Activated naive CD4-positive, alpha-beta T cell treated with anti-CD3 and anti-CD28 coated beads, Interleukin-2, amount 10 ng/mL, durations not matched to agents 7 days and 5 days (primary cell): ENCODE data around the gene COL5A1.
A peak's percentile ranks its signal among the peaks of the same experiment; 100 is the strongest.

Experiments
- CTCF ChIA-PET: fragments of 350-600 bp; sonication (Branson Sonifier 250); formaldehyde crosslinking; loops from one replicate; lab custom pipeline; 2021; ENCODE audit warnings: antibody characterized with exemption; lab: Charles Lee
- DNase-seq: peaks from one replicate; pipeline ENCODE4 v3.0.0-alpha.2; 2020
- H3K27ac Mint-ChIP-seq: one replicate; pipeline ENCODE4 v1.8.0; 2021; ENCODE audit warnings: mild to moderate bottlenecking, moderate library complexity, mixed read lengths
- H3K27me3 Mint-ChIP-seq: one replicate; pipeline ENCODE4 v1.8.0; 2021; ENCODE audit warnings: mild to moderate bottlenecking, mixed read lengths
- H3K36me3 Mint-ChIP-seq: one replicate; pipeline ENCODE4 v1.8.0; 2021; ENCODE audit warnings: mixed read lengths
- H3K4me1 Mint-ChIP-seq: one replicate; pipeline ENCODE4 v1.8.0; 2021; ENCODE audit warnings: mixed read lengths
- H3K4me3 Mint-ChIP-seq: one replicate; pipeline ENCODE4 v1.8.0; 2021; ENCODE audit warnings: mild to moderate bottlenecking, moderate library complexity, mixed read lengths
- H3K9me3 Mint-ChIP-seq: one replicate; pipeline ENCODE4 v1.8.0; 2021; ENCODE audit warnings: mixed read lengths

Gene COL5A1

GRCh38 chr9:134618163-134618832 is 23.3 kb upstream of the COL5A1 start:
- no peak overlapping the region for H3K27ac Mint-ChIP-seq
- no peaks in the 10 kb centered on the region for H3K4me1 Mint-ChIP-seq
- CTCF ChIA-PET, result no interaction called here
- no peaks in the 10 kb centered on the region for H3K9me3 Mint-ChIP-seq
- no peaks in the 10 kb centered on the region for H3K27me3 Mint-ChIP-seq
- no peak overlapping the region for H3K4me3 Mint-ChIP-seq
- H3K36me3 Mint-ChIP-seq, result no peaks in the 10 kb centered on the region
- DNase-seq, result peak; percentile 14

GRCh38 chr9:134618833-134619447 is 22.7 kb upstream of the COL5A1 start:
- DNase-seq, result no peak
- Mint-ChIP-seq H3K4me1 (no peaks in the 10 kb centered on the region), H3K36me3 (no peaks in the 10 kb centered on the region), H3K27ac (no peak overlapping the region), H3K4me3 (no peak overlapping the region), H3K27me3 (no peaks in the 10 kb centered on the region), H3K9me3 (no peaks in the 10 kb centered on the region)
- CTCF ChIA-PET, result no interaction called here

GRCh38 chr9:134619448-134619982 is 22.1 kb upstream of the COL5A1 start:
- CTCF ChIA-PET, result no interaction called here
- H3K4me3 Mint-ChIP-seq, result no peak overlapping the region
- H3K27me3 Mint-ChIP-seq, result no peaks in the 10 kb centered on the region
- no peaks in the 10 kb centered on the region for H3K9me3 Mint-ChIP-seq
- H3K4me1 Mint-ChIP-seq, result no peaks in the 10 kb centered on the region
- no peak overlapping the region for H3K27ac Mint-ChIP-seq
- DNase-seq, result peak; percentile 13
- no peaks in the 10 kb centered on the region for H3K36me3 Mint-ChIP-seq

GRCh38 chr9:134619983-134620661 is 21.5 kb upstream of the COL5A1 start:
- CTCF ChIA-PET, result no interaction called here
- H3K4me1 Mint-ChIP-seq, result no peaks in the 10 kb centered on the region
- H3K27ac Mint-ChIP-seq, result no peak overlapping the region
- no peaks in the 10 kb centered on the region for H3K36me3 Mint-ChIP-seq
- H3K27me3 Mint-ChIP-seq, result no peaks in the 10 kb centered on the region
- no peaks in the 10 kb centered on the region for H3K9me3 Mint-ChIP-seq
- no peak overlapping the region for H3K4me3 Mint-ChIP-seq
- peak; percentile 15 for DNase-seq

GRCh38 chr9:134620751-134621557 is 20.6 kb upstream of the COL5A1 start:
- Mint-ChIP-seq H3K4me1 (no peaks in the 10 kb centered on the region), H3K4me3 (no peak overlapping the region), H3K27ac (no peak overlapping the region), H3K36me3 (no peaks in the 10 kb centered on the region), H3K9me3 (no peaks in the 10 kb centered on the region), H3K27me3 (no peaks in the 10 kb centered on the region)
- CTCF ChIA-PET, result no interaction called here
- DNase-seq, result no peak

GRCh38 chr9:134621558-134622110 is 20.0 kb upstream of the COL5A1 start:
- H3K27me3 Mint-ChIP-seq, result no peaks in the 10 kb centered on the region
- H3K4me3 Mint-ChIP-seq, result no peak overlapping the region
- H3K27ac Mint-ChIP-seq, result no peak overlapping the region
- H3K4me1 Mint-ChIP-seq, result no peaks in the 10 kb centered on the region
- CTCF ChIA-PET, result no interaction called here
- H3K36me3 Mint-ChIP-seq, result no peaks in the 10 kb centered on the region
- DNase-seq, result no peak
- H3K9me3 Mint-ChIP-seq, result no peaks in the 10 kb centered on the region

- no peaks in the 10 kb centered on the region for H3K4me1 Mint-ChIP-seq
- H3K27ac Mint-ChIP-seq, result no peak overlapping the region
- CTCF ChIA-PET, result no interaction called here
- H3K27me3 Mint-ChIP-seq, result no peaks in the 10 kb centered on the region
- H3K36me3 Mint-ChIP-seq, result no peaks in the 10 kb centered on the region
- no peak for DNase-seq
- H3K9me3 Mint-ChIP-seq, result no peaks in the 10 kb centered on the region
- no peak overlapping the region for H3K4me3 Mint-ChIP-seq
These were observed 18.7 kb upstream of the COL5A1 start for GRCh38 chr9:134622896-134623257.

- H3K27ac Mint-ChIP-seq, result no peak overlapping the region
- no peaks in the 10 kb centered on the region for H3K4me1 Mint-ChIP-seq
- H3K9me3 Mint-ChIP-seq, result no peaks in the 10 kb centered on the region
- no peaks in the 10 kb centered on the region for H3K27me3 Mint-ChIP-seq
- CTCF ChIA-PET, result no interaction called here
- no peaks in the 10 kb centered on the region for H3K36me3 Mint-ChIP-seq
- H3K4me3 Mint-ChIP-seq, result no peak overlapping the region
- no peak for DNase-seq
These were observed 18.1 kb upstream of the COL5A1 start for GRCh38 chr9:134623258-134624066.

- Mint-ChIP-seq H3K27ac (no peak overlapping the region), H3K9me3 (no peaks in the 10 kb centered on the region), H3K4me3 (no peak overlapping the region), H3K36me3 (no peaks in the 10 kb centered on the region), H3K27me3 (no peaks in the 10 kb centered on the region), H3K4me1 (no peaks in the 10 kb centered on the region)
- CTCF ChIA-PET, result no interaction called here
- DNase-seq, result no peak
These were observed 17.4 kb upstream of the COL5A1 start for GRCh38 chr9:134624137-134624591.

GRCh38 chr9:134624621-134625181 is 16.9 kb upstream of the COL5A1 start:
- Mint-ChIP-seq H3K4me1 (no peaks in the 10 kb centered on the region), H3K36me3 (no peaks in the 10 kb centered on the region), H3K27ac (no peak overlapping the region), H3K4me3 (no peak overlapping the region), H3K9me3 (no peaks in the 10 kb centered on the region), H3K27me3 (no peaks in the 10 kb centered on the region)
- CTCF ChIA-PET, result no interaction called here
- no peak for DNase-seq

- Mint-ChIP-seq H3K4me3 (no peak overlapping the region), H3K27ac (no peak overlapping the region), H3K9me3 (no peaks in the 10 kb centered on the region), H3K27me3 (no peaks in the 10 kb centered on the region), H3K4me1 (no peaks in the 10 kb centered on the region), H3K36me3 (no peaks in the 10 kb centered on the region)
- DNase-seq, result no peak
- CTCF ChIA-PET, result no interaction called here
These were observed 16.1 kb upstream of the COL5A1 start for GRCh38 chr9:134625361-134626068.

- no peaks in the 10 kb centered on the region for H3K36me3 Mint-ChIP-seq
- no peaks in the 10 kb centered on the region for H3K4me1 Mint-ChIP-seq
- H3K27ac Mint-ChIP-seq, result no peak overlapping the region
- no peaks in the 10 kb centered on the region for H3K27me3 Mint-ChIP-seq
- no peak overlapping the region for H3K4me3 Mint-ChIP-seq
- DNase-seq, result no peak
- CTCF ChIA-PET, result no interaction called here
- no peaks in the 10 kb centered on the region for H3K9me3 Mint-ChIP-seq
These were observed 15.6 kb upstream of the COL5A1 start for GRCh38 chr9:134626069-134626423.
